K562 (cell line): ENCODE measurements around the gene GRIK5. TPM values are rescaled to one million over a fixed set of nuclear protein-coding genes. Genes with fewer than 3 reads are reported as not detected.
A peak's percentile ranks its signal among the peaks of the same experiment; 100 is the strongest.

Experiments used
- ATAC-seq: fragments of 200-7000 bp; cut with Tn5 transposase; 3 replicates; pipeline ENCODE4 v1.9.1; 2020; ENCODE audit warnings: moderate library complexity
- BruUV-seq: library from RNA; stranded (reverse); fragments of 400-500 nt; replicated peaks from 2 replicates; lab custom pipeline; 2021; lab: Mats Ljungman, UMichigan
- CTCF ChIA-PET: fragments of 300-600 bp; formaldehyde crosslinking; extraction: SDS; loops from one replicate; lab custom pipeline; 2021; ENCODE audit warnings: low intra/inter-chr PET ratio; lab: Yijun Ruan, JAX
- POLR2A ChIA-PET: fragments of 300-600, 350-650 bp; sonication (Branson Sonifier 250); formaldehyde crosslinking; extraction: SDS; loops from one replicate; lab custom pipeline; 2021; ENCODE audit warnings: antibody characterized with exemption, inconsistent platforms; lab: Yijun Ruan, JAX
- DNase-seq, 4 experiments: peaks; one replicate each; pipeline versions ENCODE4 v3.0.0 to v3.0.0-alpha.2; 2011 to 2018; ENCODE audit warnings: low spot score in 3 of 4, mixed read lengths in 3 of 4; ENCODE audit errors: extremely low read depth in 1 of 4
- FAIRE-seq: peaks from 2 replicates; lab custom pipeline; 2011; peaks lifted over from hg19 to GRCh38; lab: Jason Lieb, UNC
- H2AFZ ChIP-seq: 2 replicates; pipeline ENCODE4 v1.6.0; 2011; ENCODE audit warnings: low read depth, low read length, control low read depth, inconsistent platforms
- H3K27ac ChIP-seq: fragments of 200-600 bp; 3 replicates; pipeline ENCODE4 v1.8.0; 2011; ENCODE audit warnings: low read depth, mild to moderate bottlenecking, control low read depth, inconsistent platforms, low read length, moderate library complexity, mixed read lengths; ENCODE audit errors: extremely low read depth
- H3K27me3 ChIP-seq, 2 experiments: fragments of 300-600 bp in 1 of 2; 2 replicates in 1 of 2; 3 replicates in 1 of 2; pipeline versions ENCODE4 v1.6.0 to v1.8.0; 2011; ENCODE audit warnings: inconsistent platforms in 2 of 2, low read length in 2 of 2, mild to moderate bottlenecking in 1 of 2, mixed read lengths in 1 of 2, moderate library complexity in 1 of 2; ENCODE audit not compliant: control insufficient read depth in 2 of 2, insufficient read depth in 2 of 2
- H3K36me3 ChIP-seq: fragments of 300-600 bp; 3 replicates; pipeline ENCODE4 v1.8.0; 2011; ENCODE audit warnings: mild to moderate bottlenecking, low read length, inconsistent platforms; ENCODE audit not compliant: control insufficient read depth, insufficient read depth
- H3K4me1 ChIP-seq, 2 experiments: fragments of 200-600 bp in 1 of 2; replicated peaks in 1 of 2; 2 replicates in 1 of 2; 3 replicates in 1 of 2; pipeline versions ENCODE4 v1.5.1 to v1.8.0; 2011; ENCODE audit warnings: inconsistent platforms in 2 of 2, low read length in 2 of 2, mild to moderate bottlenecking in 1 of 2, mixed read lengths in 1 of 2, moderate library complexity in 1 of 2; ENCODE audit not compliant: control insufficient read depth in 2 of 2, insufficient read depth in 2 of 2
- H3K4me2 ChIP-seq: 2 replicates; pipeline ENCODE4 v1.6.1; 2011; ENCODE audit warnings: low read length, control low read depth, inconsistent platforms, mixed read lengths; ENCODE audit not compliant: insufficient read depth
- H3K4me3 ChIP-seq: fragments of 200-600 bp; sonication (generic), shearing (Covaris generic); 2 replicates; pipeline ENCODE4 v1.5.1; 2016; ENCODE audit warnings: control low read depth, inconsistent platforms
- H3K79me2 ChIP-seq: fragments of 200-600 bp; 3 replicates; pipeline ENCODE4 v1.8.0; 2011; ENCODE audit warnings: low read length, inconsistent platforms; ENCODE audit not compliant: control insufficient read depth, insufficient read depth
- H3K9ac ChIP-seq, 2 experiments: 2 replicates each; pipeline versions ENCODE4 v1.6.0 to v1.6.1; 2011; ENCODE audit warnings: low read depth in 2 of 2, low read length in 2 of 2, control low read depth in 1 of 2, inconsistent platforms in 1 of 2, mild to moderate bottlenecking in 1 of 2, mixed read lengths in 1 of 2; ENCODE audit not compliant: insufficient read depth in 1 of 2
- H3K9me1 ChIP-seq: one replicate; pipeline ENCODE4 v1.6.0; 2011; ENCODE audit warnings: inconsistent platforms, mild to moderate bottlenecking, low read length, moderate library complexity; ENCODE audit not compliant: control insufficient read depth, insufficient read depth
- H3K9me3 ChIP-seq: replicated peaks from 2 replicates; pipeline ENCODE4 v1.5.1; 2011; ENCODE audit warnings: low read depth, low read length, inconsistent platforms; ENCODE audit not compliant: control insufficient read depth, insufficient read depth
- H4K20me1 ChIP-seq: replicated peaks from 2 replicates; pipeline ENCODE4 v1.6.1; 2011; ENCODE audit warnings: low read length, inconsistent platforms, mixed read lengths; ENCODE audit not compliant: control insufficient read depth, insufficient read depth
- MAFK ChIP-seq: IDR thresholded peaks from 2 replicates; pipeline ENCODE4 v1.6.1; 2011; ENCODE audit warnings: low read length, improper control_type of control experiment
- MCM5 ChIP-seq: fragments of 450-650 bp; IDR thresholded peaks from 2 replicates; pipeline ENCODE4 v1.6.1; 2016; ENCODE audit warnings: low read depth
- SREBF2 ChIP-seq: sonication (generic); formaldehyde crosslinking; IDR thresholded peaks from 2 replicates; pipeline ENCODE4 v1.4.0; 2020; ENCODE audit warnings: mild to moderate bottlenecking, missing genetic modification reagents
- ZNF717 ChIP-seq: fragments of 250-450 bp; sonication (Bioruptor Pico); IDR thresholded peaks from 2 replicates; pipeline ENCODE4 v1.5.0; 2021
- WGBS: fragments of 100-300 bp; shearing (Covaris generic); methylation state at CpG from one replicate; pipeline ENCODE4 v1.1.6; 2016; ENCODE audit warnings: low coverage, mixed read lengths; ENCODE audit not compliant: insufficient coverage; ENCODE audit errors: missing lambda C conversion rate; 5-methylcytosine and 5-hydroxymethylcytosine counted together
- in situ Hi-C: fragments of 300-500 bp; cut with MboI; formaldehyde crosslinking; loops from 4 replicates; pipeline ENCODE4 v1.15.0; 2018; ENCODE audit warnings: inconsistent platforms, mixed read lengths
- intact Hi-C: fragments of 100-400 bp; cut with micrococcal nuclease; formaldehyde crosslinking; loops from 2 replicates; pipeline ENCODE4 v1.14.2; 2022
- polyA plus RNA-seq, 8 experiments: library from polyadenylated mRNA; depleted of rRNA in 4 of 8; stranded (reverse) in 5 of 8; unstranded in 3 of 8; fragments of >200 nt; fragmentation: Nextera tagmentation in 2 of 8; fragmentation: Illumina TruSeq in 1 of 8; extraction: Ambion mirVana in 2 of 8; extraction: Trizol in 1 of 8; gene quantifications; 2 replicates each; pipeline versions ENCODE4 v1.2.1 to v1.2.3, GENCODE V29; 2011 to 2014; ENCODE audit warnings: inconsistent platforms in 1 of 8, missing spikeins in 1 of 8
- total RNA-seq, 7 experiments: library from RNA; depleted of rRNA in 6 of 7; stranded (reverse); fragments of >200 nt in 6 of 7; fragmentation: Illumina TruSeq in 2 of 7; extraction: Trizol in 2 of 7; gene quantifications; 2 replicates each; pipeline versions ENCODE4 v1.2.1 to v1.2.3, GENCODE V29; 2011 to 2021; ENCODE audit warnings: low replicate concordance in 1 of 7
- TF ChIP-seq, protein P1 (sequence below), 2 experiments: fragments of 450-650 bp in 1 of 2; sonication (generic) in 1 of 2; formaldehyde crosslinking; conservative IDR thresholded peaks; 2 replicates each; pipeline versions ENCODE4 v1.4.0 to v1.8.1; 2020 to 2022; ENCODE audit warnings: mild to moderate bottlenecking in 1 of 2, missing genetic modification reagents in 1 of 2
- TF ChIP-seq, protein P2 (sequence below): sonication (generic); formaldehyde crosslinking; IDR thresholded peaks from 2 replicates; pipeline ENCODE4 v1.9.0; 2022; ENCODE audit warnings: mild to moderate bottlenecking, missing genetic modification reagents

The GRIK5 gene
- total and polyA plus RNA-seq, 9 of the 15 experiments (the other 6 are each of a cell fraction or from before 2014, with no cell fraction given): 0.04 to 0.55 (median 0.27) TPM; not detected in 2

DNA sequence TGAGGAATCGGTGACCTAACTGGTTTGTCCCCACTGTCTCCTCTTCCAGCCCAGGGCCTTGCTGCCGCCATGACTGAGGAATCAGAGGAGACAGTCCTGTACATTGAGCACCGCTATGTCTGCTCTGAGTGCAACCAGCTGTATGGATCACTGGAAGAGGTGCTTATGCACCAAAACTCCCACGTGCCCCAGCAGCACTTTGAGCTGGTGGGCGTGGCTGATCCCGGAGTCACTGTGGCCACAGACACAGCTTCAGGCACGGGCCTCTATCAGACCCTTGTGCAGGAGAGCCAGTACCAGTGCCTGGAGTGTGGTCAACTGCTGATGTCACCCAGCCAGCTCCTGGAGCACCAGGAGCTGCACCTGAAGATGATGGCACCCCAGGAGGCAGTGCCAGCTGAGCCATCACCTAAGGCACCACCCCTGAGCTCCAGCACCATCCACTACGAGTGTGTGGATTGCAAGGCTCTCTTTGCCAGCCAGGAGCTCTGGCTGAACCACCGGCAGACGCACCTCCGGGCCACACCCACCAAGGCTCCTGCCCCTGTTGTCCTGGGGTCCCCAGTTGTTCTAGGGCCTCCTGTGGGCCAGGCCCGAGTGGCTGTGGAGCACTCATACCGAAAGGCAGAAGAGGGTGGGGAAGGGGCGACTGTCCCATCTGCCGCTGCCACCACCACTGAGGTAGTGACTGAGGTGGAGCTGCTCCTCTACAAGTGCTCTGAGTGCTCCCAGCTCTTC is 8.7 kb upstream of the GRIK5 start:
- Histone ChIP-seq H3K4me2 (no peak overlapping the region), H3K9me3 (no peaks in the 10 kb centered on the region), H3K4me3 (no peak overlapping the region), H3K4me1 (peaks cover 19 to 42% of the 10 kb centered on the region in 2 experiments), H3K27me3 (no peaks in the 10 kb centered on the region), H2AFZ (no peak overlapping the region), H3K79me2 (peaks cover 48% of the 10 kb centered on the region), H3K9ac (peak overlapping the region in 1 of 2 experiments; percentile 48; a peak in 2 of 4 replicates), H3K27ac (no peak overlapping the region), H4K20me1 (peaks cover 17% of the 10 kb centered on the region), H3K9me1 (no peaks in the 10 kb centered on the region)
- POLR2A ChIA-PET: interaction anchor here (0.6 to 1.5 kb wide), 7 partner anchors 12 to 214 kb away, joined by 3 to 4 read pairs (median 3); no protein-coding TSS in a partner anchor
- intact Hi-C loops: no loop called here
- CTCF ChIA-PET: no interaction called here
- DNase-seq: peak in 3 of 4 experiments; percentile 20 to 44 (median 34)
- FAIRE-seq: peak; percentile 15
- 83% methylated on average over 15 of the region's 15 CpGs for WGBS
- in situ Hi-C loops: no loop called here
- BruUV-seq: no TSS peak
- ATAC-seq: no peak
- TF ChIP-seq, protein P1, sequence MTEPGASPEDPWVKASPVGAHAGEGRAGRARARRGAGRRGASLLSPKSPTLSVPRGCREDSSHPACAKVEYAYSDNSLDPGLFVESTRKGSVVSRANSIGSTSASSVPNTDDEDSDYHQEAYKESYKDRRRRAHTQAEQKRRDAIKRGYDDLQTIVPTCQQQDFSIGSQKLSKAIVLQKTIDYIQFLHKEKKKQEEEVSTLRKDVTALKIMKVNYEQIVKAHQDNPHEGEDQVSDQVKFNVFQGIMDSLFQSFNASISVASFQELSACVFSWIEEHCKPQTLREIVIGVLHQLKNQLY (CRISPR knock-in tag; conservative IDR thresholded peaks at IDR 0.05): no peak
- TF ChIP-seq ZNF717 (no peak), SREBF2 (CRISPR knock-in tag) (no peak), MCM5 (no peak), MAFK (no peak)
- TF ChIP-seq, protein P2, sequence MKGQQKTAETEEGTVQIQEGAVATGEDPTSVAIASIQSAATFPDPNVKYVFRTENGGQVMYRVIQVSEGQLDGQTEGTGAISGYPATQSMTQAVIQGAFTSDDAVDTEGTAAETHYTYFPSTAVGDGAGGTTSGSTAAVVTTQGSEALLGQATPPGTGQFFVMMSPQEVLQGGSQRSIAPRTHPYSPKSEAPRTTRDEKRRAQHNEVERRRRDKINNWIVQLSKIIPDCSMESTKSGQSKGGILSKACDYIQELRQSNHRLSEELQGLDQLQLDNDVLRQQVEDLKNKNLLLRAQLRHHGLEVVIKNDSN: 0 out of 2 replicates have a peak, but pooled peaks have one; percentile 40
- TF ChIP-seq, all 486 proteins: peak for 1
- peaks cover 45% of the 10 kb centered on the region for H3K36me3 ChIP-seq
